Activated CD8-positive, alpha-beta memory T cell treated with anti-CD3 and anti-CD28 coated beads, Interleukin-2, amount 50 U/mL, for 24 hours (primary cell): ENCODE results near the gene ABLIM1.

Experiments used
- DNase-seq: peaks from one replicate; pipeline ENCODE4 v3.0.0-alpha.2; 2020; ENCODE audit errors: extremely low read depth

Gene ABLIM1

DNA sequence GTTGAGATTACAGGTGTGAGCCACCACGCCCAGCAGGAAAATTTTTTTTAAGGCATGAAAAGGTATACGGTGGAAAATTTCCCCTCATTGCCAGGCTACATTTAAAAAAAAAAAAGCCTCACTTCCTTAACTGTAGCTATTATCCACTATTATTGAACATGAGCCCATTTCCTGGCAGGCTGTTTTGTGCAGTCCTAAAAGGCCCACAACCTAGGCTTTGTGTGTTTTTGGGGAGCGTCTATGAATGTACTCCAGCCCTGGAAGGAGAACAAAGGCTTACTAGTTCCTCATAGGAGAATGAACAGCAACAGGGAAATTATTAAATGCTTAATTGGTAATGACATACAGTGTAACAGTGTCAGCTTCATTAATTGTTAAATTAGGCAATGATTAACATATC, 111.0 kb downstream of the ABLIM1 start:
- no peak for DNase-seq

DNA sequence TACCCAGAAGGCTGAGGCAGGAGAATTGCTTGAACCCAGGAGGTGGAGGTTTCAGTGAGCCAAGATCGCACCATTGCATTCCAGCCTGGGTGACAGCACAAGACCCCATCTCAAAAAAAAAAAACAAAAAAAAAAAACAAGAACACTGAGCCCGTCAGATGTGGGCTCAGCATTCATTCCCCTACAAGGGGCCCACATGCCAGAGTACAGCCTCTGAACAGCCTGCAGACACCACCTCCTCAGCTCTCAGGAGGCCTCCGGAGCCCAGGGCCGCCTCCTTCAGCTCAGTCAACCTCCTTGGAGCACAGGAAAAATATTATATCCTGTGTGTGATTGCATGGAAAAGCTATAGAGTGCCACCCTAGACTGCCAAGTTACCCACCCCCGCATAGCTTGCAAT, 112.3 kb downstream of the ABLIM1 start:
- DNase-seq = no peak

DNA sequence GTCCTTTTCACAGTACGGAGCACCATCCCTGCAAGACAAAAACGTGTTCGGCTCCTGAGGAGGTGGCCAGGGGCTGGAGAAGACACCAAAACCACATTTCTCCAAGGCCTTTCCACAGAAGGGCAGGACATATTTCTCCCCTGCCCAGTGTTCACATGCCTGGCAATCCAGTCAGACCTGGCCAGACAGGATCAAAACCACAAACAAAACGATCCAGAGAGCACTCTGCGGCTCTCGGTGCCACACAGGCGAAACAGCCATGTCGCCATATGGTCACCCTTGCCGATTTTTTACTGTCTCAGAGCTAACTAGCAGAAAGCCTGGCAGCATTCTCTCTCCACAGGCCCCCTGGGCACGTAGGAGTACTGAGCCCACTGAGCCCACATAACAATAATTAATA, 113.0 kb downstream of the ABLIM1 start:
- DNase-seq = no peak

DNA sequence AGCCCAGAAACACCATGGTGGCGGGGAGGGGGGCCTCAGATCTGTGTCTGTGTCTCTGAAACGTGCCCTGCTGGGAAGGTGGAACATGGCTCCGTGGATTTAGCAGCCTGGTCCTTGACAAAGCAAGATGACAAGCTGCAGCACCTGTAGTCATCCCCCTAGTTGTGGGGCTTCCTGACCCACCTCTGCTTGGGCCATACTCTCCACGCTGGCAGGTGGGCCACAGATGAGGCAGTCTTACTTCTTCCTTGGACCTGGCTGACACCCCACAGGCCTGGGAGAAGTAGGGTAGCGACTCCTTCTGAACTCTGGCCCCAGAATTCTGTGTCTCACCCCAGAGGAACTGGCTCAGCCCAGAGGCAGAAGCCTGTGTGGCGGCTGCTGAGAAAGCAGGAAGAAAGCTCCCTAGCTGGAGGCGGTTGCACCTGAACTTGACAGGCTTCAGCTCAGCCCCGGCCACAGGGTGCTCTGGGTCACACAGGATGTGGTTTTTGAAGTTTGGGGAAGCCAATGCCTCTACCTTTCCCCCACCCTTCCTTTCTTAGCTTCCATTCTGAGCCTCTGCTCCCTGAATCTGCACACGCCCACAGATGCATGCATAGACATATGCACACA, 113.9 kb downstream of the ABLIM1 start:
- DNase-seq = no peak

DNA sequence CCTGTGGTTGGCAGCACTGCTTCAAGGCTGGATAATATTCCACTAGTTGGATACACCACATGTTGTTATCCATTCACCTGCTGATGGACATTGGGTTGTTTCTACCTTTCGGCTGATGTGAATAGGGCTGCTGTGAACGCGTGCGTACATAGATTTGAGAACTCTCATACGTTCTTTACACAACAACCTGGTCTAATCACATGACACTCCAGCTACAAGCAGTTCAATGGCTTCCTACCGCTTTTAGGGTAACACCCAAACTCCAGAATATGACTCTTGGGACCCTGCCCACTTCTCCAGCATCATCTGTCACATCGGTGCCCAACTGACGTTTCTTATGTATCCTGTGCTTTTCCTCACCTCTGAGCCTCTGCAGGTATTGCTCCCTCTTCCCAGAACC, 114.6 kb downstream of the ABLIM1 start:
- DNase-seq = no peak

DNA sequence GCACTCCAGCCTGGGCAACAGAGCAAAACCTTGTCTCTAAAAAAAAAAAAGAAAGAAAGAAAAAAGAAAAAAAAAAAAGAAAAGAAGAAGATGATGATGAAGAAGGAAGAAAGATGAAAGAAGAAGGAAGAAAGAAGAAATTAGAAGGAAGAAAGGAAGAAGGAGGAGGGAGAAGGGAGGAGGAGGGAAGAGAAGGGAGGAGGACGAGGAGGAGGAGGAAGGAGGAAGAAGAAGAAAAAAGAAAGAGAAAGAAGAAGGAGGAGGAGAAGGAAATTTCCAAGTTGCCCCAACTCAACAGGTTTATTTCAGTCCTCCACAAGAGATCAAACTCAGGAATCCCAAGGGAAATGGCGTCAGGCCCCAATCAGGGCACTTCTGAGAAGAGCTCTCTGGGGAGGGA, 115.7 kb downstream of the ABLIM1 start:
- DNase-seq = no peak

DNA sequence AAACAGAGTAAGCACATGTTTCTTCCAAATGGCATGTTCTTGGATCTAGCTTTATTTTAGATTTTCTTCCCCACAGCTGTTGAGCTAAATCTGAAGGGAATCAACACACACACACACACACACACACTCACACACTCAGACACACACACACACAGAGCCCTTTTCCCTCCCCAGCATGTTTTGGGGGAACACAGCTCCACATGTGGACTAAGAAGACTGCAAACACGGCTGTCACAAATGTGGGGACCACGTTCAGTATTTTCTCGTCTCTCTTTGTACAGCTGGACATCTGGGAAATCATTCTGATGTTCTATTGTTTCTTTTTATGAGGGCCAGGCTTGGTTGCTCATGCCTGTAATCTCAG, 116.3 kb downstream of the ABLIM1 start:
- no peak for DNase-seq

DNA sequence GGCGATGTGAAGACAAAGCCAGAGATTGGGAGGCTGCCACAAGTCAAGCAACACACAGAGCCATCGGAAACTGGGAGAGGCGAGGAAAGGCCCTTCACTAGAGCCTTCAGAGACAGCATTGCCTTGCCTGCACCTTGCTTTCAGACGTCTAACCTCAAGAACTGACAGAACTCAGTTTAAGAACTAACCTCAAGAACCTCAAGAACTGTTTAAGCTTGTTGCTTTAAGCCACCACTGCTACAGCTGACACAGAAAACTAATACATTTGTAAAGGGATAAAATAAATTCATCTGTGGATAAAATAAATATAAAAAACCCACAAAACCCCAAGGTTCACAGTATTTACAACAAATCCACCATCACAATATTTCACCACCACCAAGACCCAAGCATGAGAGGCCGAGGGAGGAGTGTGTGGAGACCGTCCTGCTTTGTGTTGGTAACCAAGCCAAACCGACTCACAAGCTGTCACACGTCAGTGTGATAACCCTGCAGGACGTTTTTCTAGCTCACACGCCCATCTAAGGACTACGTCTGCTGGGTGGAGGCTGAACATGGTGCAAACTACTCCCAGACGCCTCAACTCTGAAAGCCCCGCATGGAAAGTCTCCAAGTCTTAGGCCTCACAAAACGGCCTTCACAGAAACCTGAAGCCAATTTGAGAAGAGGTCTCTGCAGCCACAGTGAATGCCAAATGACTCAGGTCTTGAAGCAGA, 116.8 kb downstream of the ABLIM1 start:
- no peak for DNase-seq

DNA sequence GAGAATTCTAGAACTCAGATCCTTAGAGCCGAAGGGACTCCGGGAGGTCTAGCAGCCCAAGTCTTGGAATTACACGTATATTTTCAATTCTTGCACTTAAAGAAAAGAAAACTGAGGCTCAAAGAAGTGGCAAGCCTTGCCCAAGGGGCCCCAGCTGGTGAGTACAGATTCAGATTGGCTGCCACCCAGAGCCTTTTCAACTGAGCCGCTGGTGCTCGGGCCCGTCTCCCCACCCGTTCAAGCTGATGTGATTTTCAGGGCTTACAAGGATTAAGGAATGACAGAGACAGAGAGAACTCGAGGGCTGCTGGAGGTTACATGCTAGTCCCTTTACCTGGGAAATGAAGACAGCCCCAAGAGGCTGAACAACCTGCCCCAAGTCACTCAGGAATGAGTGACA, 117.8 kb downstream of the ABLIM1 start:
- no peak for DNase-seq

DNA sequence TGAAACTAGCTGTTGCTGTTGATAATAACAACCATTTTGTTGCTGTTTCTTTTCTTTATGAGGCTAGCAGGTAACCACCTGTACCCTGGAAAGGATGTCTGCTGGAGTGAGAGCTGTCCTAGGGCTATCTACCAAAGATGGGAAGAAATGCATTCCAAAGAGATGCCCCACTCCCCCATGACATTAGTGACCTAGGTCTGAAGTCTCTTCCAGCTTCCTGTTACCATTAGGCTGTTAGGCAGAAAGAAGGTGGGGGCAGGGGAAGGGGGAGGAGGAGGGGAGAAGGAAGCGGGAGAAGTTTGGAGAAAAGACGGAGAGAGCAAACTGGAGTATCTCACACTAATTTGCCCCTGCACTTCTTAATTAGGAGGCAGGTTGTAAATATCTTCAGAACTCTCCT, 118.5 kb downstream of the ABLIM1 start:
- DNase-seq = no peak

DNA sequence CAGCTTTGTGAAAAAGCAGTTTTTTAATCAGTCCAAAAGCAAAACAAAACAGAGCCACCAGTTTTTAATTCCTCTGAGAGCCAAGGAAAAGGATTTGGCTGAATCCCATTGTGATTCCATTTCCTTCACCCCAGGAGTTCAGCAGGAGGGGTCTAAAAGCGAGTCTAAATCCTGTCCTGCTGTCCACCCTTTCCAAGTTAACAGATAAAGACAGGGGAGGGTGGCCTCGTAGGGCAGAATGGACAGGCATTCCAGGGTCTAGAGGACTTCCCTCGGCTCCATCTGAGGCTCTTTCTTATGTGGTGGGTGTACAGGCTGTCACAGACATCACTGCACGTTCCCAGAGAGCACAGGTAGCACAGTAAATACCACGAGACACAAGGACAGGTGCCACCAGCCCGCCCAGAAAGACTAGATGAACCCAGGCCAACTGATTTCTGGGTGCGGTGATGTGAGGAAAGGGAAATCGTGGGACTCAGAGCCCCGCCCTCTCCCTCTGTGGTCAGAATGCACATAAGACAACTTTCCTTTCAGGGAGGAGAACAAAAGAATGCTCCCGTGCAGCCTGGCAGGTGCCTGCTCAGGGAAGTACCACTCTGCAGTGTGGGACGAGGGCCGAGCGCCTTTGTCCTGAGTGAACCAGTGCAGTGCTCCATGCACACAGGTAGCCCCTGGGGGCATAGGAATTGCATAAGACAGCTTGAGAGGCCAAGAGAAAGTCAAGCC, 119.7 kb downstream of the ABLIM1 start:
- DNase-seq = no peak

DNA sequence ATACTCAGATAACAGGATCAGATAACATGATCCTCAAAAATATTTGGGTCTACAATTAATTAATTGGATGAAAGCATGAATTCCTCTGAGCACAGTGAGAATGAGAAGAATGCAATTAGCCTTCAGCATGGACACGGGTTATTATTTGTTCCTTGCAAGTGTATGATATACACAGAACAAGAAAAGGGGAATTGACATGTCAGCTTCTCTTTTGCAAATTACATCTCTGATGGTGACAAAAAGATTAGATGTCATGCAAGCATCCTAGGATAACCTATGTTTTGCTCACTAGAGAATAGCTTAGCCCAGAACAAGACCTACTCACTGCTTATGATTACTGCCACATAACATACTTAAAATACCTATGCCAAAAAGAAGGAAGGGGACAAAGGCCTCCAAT, 120.3 kb downstream of the ABLIM1 start:
- no peak for DNase-seq

DNA sequence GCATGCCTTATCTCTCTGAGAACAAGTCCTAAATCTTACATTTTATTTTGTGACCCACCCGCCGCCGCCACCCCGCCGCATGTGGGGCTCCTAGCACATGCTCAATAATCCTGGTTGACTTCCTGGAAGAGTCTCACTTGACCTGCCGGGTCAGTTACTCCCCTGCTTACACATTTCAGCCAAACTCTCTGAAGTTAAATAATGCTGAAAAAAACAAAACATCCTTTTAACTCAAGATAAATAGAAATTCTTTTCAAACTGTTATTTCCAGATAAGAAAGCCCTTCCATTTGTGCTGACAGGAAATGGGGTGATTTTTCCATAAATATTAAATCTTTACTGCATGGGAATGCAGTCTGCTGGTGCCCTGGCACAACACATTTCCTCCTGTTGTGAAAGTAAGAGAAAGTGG, 123.5 kb downstream of the ABLIM1 start:
- DNase-seq = no peak

DNA sequence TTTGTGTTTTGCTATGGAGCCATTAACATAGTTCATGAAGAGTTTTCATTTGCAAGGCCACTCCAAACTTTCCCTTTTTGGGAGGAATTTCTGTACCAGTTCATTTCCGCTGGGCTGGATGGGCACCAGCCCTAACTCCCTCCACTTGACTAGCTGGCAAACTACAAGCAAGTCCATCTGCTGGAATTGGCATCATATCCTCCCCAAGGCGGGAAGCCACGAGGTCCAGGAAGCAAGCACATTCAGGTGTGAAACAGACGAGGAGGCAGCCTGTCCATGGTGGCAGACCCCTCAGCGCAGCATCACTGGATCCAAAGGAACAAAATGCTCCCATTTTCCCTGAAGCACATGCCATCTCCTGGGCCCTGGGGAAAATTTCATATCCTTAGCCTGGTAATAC, 125.8 kb downstream of the ABLIM1 start:
- DNase-seq = no peak

DNA sequence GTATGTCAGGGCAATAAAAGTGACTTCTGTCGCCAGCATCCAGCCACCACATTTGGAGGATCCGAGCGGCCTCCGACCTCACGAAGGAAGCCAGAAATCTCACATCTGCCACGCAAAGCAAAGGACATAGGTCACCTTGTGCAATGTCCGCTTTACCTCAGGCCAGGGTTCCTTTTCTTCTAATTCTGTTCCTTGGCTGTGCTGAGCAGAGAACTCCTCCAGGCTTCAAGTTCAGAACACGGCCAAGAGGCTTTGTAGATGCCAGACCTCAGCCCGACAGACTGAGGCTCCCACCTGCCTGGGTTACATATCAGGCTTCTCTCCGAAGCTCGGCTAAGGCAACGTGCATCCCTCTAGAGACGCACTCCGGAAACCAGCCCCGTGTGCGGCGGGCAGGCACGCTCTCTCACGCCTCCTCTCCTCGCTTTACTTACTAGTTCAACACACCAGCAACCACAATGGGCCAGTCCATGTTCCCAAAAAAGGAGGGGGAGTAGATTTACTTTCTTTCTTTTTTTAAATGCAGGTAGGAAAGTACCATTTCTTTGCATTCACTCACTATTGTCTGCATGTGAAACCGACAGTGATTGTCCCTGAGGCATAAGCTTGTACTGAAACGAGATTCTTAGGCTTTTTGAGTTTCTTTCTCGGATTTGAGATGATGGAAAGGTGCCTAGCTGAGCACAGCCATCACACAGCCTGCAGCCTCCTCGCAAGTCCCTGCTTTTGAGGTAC, 131.4 kb downstream of the ABLIM1 start:
- DNase-seq = peak; percentile 73

DNA sequence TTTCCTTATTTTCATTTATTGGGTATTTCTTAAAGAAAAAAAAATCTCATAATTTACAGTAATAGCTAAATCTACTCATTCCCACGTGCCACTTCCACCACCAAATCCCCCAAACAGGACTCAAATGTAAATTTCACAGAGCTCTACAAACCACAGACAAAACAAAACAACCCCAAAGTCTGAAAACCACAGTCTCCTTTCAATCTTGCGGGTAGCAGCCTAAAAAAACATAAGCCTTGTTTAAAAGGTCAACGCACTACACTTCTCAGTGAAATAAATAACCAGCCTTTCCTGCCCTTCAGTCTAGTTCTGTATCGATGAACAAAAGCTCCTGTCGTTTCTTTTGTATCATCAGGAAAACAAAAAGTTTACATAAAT, 132.0 kb downstream of the ABLIM1 start:
- no peak for DNase-seq

DNA sequence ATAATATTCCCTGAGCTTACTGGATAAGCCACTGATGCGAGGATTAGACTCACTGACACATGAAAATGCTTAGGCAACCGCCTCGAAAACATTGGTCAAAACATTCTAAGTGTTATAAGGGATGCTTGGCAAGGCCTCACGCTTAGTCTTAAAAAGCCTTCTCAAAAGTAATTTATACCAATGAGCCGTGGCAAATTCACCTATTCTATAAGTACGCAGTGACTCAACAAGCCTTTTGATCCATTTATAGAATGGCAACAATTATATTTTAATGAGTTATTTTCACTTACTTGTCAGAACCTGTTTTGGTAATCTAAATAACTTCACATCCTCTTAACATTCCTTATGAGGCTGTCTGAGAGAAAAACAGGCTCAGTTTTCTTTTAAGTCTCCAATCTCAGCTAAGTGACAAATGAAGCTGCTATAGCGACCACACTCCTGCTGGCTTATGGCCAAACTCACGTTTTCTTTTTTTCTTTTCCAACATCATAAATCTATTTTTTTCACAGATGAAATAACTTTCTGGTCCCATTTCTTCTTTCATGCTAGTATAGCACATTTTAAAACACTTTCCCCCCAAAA, 132.6 kb downstream of the ABLIM1 start:
- DNase-seq = no peak

DNA sequence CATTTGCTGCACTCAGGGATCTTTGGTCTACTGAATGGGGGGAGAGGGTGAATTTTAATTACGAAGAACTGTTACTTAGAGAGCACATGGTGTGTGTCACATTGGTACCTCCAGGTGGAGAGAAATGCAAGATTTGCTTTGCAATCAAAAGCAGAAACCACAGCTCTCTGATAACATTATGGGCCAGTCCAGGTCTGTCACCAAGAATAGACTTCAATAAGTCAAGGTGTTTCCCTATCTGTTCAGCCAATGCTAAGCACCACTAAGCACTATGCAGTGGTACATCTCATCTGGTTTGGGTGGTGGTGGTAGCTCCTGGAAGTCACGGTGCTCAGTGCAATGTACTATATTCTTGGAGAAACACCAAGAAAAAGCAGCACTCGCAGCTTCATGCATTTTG, 134.2 kb downstream of the ABLIM1 start:
- no peak for DNase-seq

DNA sequence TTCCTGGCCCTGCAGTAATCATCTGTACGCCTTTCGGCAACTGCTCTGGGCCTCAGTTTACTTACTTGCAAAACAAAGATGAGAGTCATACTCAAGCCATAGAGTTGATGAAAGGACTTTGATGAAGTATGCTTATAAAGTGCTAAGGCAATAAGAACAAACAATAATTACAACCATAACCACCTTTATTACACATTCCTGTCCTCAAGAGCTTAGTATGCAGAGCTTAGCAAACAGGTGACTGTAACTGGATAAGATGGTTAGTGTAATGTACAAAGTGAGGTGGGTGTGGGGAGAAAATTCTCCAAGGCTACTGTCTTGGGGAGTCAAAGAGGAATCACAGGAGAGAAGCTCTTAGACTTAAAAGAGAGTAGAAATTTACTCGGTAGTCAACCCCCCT, 136.8 kb downstream of the ABLIM1 start:
- DNase-seq = no peak

DNA sequence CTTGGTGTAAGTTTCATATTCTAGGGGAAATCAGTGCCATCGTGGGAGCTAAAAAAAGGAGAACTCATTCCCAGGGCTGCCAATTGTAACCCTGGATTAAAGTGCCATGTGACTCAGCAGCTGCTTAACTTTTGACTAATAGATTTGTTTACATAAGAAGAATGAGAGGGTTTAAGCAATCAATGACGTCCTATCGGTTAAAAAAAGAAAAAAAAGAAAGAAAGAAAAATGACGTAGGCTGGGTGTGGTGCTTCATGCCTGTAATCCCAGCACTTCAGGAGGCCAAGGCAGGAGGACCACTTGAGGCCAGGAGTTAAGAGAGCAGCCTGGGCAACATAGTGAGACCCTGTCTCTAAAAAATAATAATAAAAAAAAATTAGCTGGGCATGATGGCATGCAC, 137.6 kb downstream of the ABLIM1 start:
- no peak for DNase-seq

DNA sequence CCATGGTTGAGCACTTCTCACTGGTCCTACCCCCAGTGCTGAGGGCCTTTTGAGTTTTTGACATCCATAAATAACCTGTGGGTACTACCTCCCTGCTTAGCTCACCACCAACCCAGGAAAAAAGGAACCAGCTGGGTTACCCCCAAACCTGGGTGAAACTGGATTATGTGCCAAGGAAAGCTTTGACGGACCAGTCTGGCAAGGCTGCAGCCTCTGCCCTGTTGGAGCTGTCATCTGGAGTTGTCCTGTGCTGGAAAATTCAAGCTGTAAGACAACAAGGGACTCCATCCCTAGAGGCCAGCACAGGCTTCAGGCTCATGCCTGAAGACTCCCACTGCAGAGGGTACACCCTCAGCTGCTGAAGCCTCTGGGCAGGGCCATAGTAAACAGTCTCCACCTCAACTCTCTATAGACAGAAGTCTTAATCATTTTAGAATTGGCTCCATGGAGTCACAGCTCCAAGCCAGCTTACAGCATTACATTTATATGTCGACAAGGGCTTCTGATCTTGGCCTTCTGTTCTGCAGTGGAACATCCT, 138.2 kb downstream of the ABLIM1 start:
- no peak for DNase-seq

DNA sequence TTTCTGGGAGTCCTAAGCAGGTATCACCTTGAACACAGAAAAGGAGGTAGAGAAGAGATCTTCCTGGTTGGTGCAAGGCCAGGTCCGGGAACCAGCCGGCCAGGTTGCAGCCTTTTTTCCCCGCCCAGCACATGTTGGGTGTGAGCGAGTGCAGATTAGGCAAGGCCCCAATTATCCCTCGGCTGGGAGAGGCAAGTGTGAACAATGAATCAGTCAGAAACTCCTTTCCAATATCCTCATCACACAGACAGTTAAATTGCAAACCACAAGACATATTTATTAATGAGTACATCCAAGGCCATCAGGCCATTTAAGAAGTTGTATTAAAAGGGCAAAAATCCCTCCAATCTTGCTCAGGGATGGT, 138.8 kb downstream of the ABLIM1 start:
- DNase-seq = no peak
